Endothelial cell of umbilical vein (primary cell): ENCODE measurements around the gene C12orf42. TPM values are rescaled to one million over a fixed set of nuclear protein-coding genes. Genes with fewer than 3 reads are reported as not detected.

Experiments
- BruUV-seq: library from RNA; stranded (reverse); fragments of 400-500 nt; replicated peaks from 2 replicates; lab custom pipeline; 2021; lab: Mats Ljungman, UMichigan
- CTCF ChIA-PET: fragments of 300-600, 350-600 bp; sonication (Branson Sonifier 250); formaldehyde crosslinking; loops from one replicate; lab custom pipeline; 2021; ENCODE audit warnings: antibody characterized with exemption, inconsistent platforms; lab: Charles Lee
- POLR2A ChIA-PET: fragments of 300-600, 350-600 bp; sonication (Branson Sonifier 250); formaldehyde crosslinking; loops from one replicate; lab custom pipeline; 2021; ENCODE audit warnings: antibody characterized with exemption, inconsistent platforms; lab: Charles Lee
- DNase-seq: peaks from one replicate; pipeline ENCODE4 v3.0.0-alpha.2; 2011; ENCODE audit warnings: low read depth, low spot score
- FAIRE-seq: peaks from 2 replicates; lab custom pipeline; 2011; peaks lifted over from hg19 to GRCh38; lab: Jason Lieb, UNC
- H2AFZ ChIP-seq: 2 replicates; pipeline ENCODE4 v1.6.0; 2012; ENCODE audit warnings: low read depth, low read length, control low read depth, inconsistent platforms
- H3K27ac ChIP-seq: 2 replicates; pipeline ENCODE4 v1.5.1; 2011; ENCODE audit warnings: low read depth, mild to moderate bottlenecking, control low read depth, low read length, moderate library complexity; ENCODE audit not compliant: insufficient read depth
- H3K27me3 ChIP-seq, 2 experiments: 2 replicates each; pipeline versions ENCODE4 v1.6.0 to v1.6.1; 2011; ENCODE audit warnings: low read length in 2 of 2, mixed read lengths in 1 of 2; ENCODE audit not compliant: control insufficient read depth in 2 of 2, insufficient read depth in 2 of 2
- H3K36me3 ChIP-seq, 2 experiments: 2 replicates in 1 of 2; 3 replicates in 1 of 2; pipeline ENCODE4 v1.5.1; 2011; ENCODE audit warnings: low read length in 2 of 2, mild to moderate bottlenecking in 1 of 2, moderate library complexity in 1 of 2; ENCODE audit not compliant: control insufficient read depth in 2 of 2, insufficient read depth in 2 of 2; ENCODE audit errors: extremely low read depth in 1 of 2
- H3K4me1 ChIP-seq: 3 replicates; pipeline ENCODE4 v1.5.1; 2011; ENCODE audit warnings: mild to moderate bottlenecking, low read length; ENCODE audit not compliant: control insufficient read depth, insufficient read depth; ENCODE audit errors: extremely low read depth
- H3K4me2 ChIP-seq: 2 replicates; pipeline ENCODE4 v1.6.1; 2011; ENCODE audit warnings: low read length, control low read depth, mixed read lengths; ENCODE audit not compliant: insufficient read depth
- H3K4me3 ChIP-seq, 3 experiments: fragments of 200-600 bp in 1 of 3; sonication (generic), shearing (Covaris generic) in 1 of 3; replicated peaks in 1 of 3; 2 replicates each; pipeline ENCODE4 v1.5.1; 2011 to 2016; ENCODE audit warnings: control low read depth in 3 of 3, low read length in 3 of 3, mild to moderate bottlenecking in 2 of 3, inconsistent platforms in 1 of 3, low read depth in 1 of 3, moderate library complexity in 1 of 3; ENCODE audit not compliant: insufficient read depth in 1 of 3
- H3K79me2 ChIP-seq: 2 replicates; pipeline ENCODE4 v1.6.0; 2012; ENCODE audit warnings: low read length, inconsistent platforms; ENCODE audit not compliant: control insufficient read depth, insufficient read depth
- H3K9ac ChIP-seq: replicated peaks from 2 replicates; pipeline ENCODE3; 2011; ENCODE audit warnings: low read length, control low read depth; ENCODE audit not compliant: insufficient read depth; ENCODE audit errors: extremely low read depth
- H3K9me1 ChIP-seq: replicated peaks from 3 replicates; pipeline ENCODE4 v1.6.0; 2011; ENCODE audit warnings: mild to moderate bottlenecking, low read length; ENCODE audit not compliant: control insufficient read depth, insufficient read depth; ENCODE audit errors: extremely low read depth
- H3K9me3 ChIP-seq: replicated peaks from 2 replicates; pipeline ENCODE4 v1.5.1; 2012; ENCODE audit warnings: low read length, inconsistent platforms; ENCODE audit not compliant: control insufficient read depth, insufficient read depth
- H4K20me1 ChIP-seq: replicated peaks from 2 replicates; pipeline ENCODE3; 2011; ENCODE audit warnings: mild to moderate bottlenecking, low read length; ENCODE audit not compliant: control insufficient read depth, insufficient read depth; ENCODE audit errors: extremely low read depth
- GATA2 ChIP-seq: IDR thresholded peaks from 2 replicates; pipeline ENCODE4 v1.7.0; 2011; ENCODE audit warnings: low read depth, mild to moderate bottlenecking, moderate library complexity, mixed read lengths, low read length; ENCODE audit not compliant: insufficient read length, insufficient read depth
- JUN ChIP-seq: IDR thresholded peaks from 2 replicates; pipeline ENCODE4 v1.6.1; 2011; ENCODE audit warnings: borderline replicate concordance, low read depth; ENCODE audit not compliant: insufficient read length, insufficient read depth
- MYC ChIP-seq: IDR thresholded peaks from one replicate; pipeline ENCODE4 v1.6.1; 2011; ENCODE audit warnings: mild to moderate bottlenecking, low read depth, low read length
- POLR2A ChIP-seq: IDR thresholded peaks from 2 replicates; pipeline ENCODE4 v1.6.1; 2012; ENCODE audit warnings: low read depth, mild to moderate bottlenecking, control low read depth, low read length
- POLR2AphosphoS5 ChIP-seq: IDR thresholded peaks from 2 replicates; pipeline ENCODE4 v1.6.1; 2012; ENCODE audit warnings: low read depth, mild to moderate bottlenecking, control low read depth, low read length, moderate library complexity; ENCODE audit not compliant: insufficient read depth
- dilution Hi-C: fragments of 300-500 bp; cut with MboI; formaldehyde crosslinking; loops from one replicate; pipeline ENCODE4 v1.15.0; 2019; ENCODE audit warnings: low sequenced_read_pairs; ENCODE audit not compliant: extremely low pct_ligation_motif_present
- intact Hi-C: fragments of 100-400 bp; cut with micrococcal nuclease; formaldehyde crosslinking; loops from one replicate; pipeline ENCODE4 v1.10.0; 2022
- polyA plus RNA-seq, 4 experiments: library from polyadenylated mRNA; depleted of rRNA in 3 of 4; stranded (reverse) in 3 of 4; unstranded in 1 of 4; fragments of >200 nt; gene quantifications; 2 replicates each; pipeline versions ENCODE4 v1.2.1 to v1.2.3, GENCODE V29; 2011 to 2012; ENCODE audit warnings: missing spikeins in 1 of 4
- total RNA-seq: library from RNA; stranded (reverse); gene quantifications from 2 replicates; pipeline ENCODE4 v1.2.3, GENCODE V29; 2021
- TF ChIP-seq, protein P1 (sequence below), 2 donors: IDR thresholded peaks; 1 replicate in 1 of 2; 2 replicates in 1 of 2; pipeline ENCODE4 v1.5.1; 2011; ENCODE audit warnings: low read length in 2 of 2, mild to moderate bottlenecking in 2 of 2, moderate library complexity in 2 of 2, control low read depth in 1 of 2, inconsistent platforms in 1 of 2, low read depth in 1 of 2; ENCODE audit not compliant: insufficient read depth in 1 of 2; ENCODE audit errors: extremely low read depth in 1 of 2
- TF ChIP-seq, protein P2 (sequence below): IDR thresholded peaks from 2 replicates; pipeline ENCODE4 v1.6.1; 2011; ENCODE audit not compliant: insufficient read depth, insufficient read length

Gene C12orf42
- total and polyA plus RNA-seq, 2 donors (not counting 3 experiments of a cell fraction or from before 2014, with no cell fraction given): not detected

DNA sequence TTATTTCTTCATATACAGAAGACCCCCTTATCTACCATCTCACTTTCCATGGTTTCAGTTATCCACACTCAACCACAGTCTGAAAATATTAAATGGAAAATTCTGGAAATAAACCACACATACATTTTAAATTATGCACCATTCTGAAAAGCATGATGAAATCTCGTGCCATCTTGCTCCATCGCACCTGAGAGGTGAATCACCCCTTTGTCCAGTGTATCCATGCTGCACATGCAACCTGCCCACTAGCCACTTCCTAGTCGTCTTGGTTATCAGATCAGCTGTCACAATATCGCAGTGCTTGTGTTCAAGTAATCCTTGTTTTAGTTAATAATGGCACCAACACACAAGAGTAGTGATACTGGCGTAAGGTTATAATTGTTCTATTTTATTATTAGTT is 145.7 kb downstream of the C12orf42 start:
- TF ChIP-seq GATA2 (no peak), MYC (no peak), POLR2A (no peak), POLR2AphosphoS5 (no peak), JUN (no peak)
- TF ChIP-seq, protein P1, sequence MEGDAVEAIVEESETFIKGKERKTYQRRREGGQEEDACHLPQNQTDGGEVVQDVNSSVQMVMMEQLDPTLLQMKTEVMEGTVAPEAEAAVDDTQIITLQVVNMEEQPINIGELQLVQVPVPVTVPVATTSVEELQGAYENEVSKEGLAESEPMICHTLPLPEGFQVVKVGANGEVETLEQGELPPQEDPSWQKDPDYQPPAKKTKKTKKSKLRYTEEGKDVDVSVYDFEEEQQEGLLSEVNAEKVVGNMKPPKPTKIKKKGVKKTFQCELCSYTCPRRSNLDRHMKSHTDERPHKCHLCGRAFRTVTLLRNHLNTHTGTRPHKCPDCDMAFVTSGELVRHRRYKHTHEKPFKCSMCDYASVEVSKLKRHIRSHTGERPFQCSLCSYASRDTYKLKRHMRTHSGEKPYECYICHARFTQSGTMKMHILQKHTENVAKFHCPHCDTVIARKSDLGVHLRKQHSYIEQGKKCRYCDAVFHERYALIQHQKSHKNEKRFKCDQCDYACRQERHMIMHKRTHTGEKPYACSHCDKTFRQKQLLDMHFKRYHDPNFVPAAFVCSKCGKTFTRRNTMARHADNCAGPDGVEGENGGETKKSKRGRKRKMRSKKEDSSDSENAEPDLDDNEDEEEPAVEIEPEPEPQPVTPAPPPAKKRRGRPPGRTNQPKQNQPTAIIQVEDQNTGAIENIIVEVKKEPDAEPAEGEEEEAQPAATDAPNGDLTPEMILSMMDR (IDR thresholded peaks at IDR 0.05; ENCODE audit: extremely low read depth in 1 of 2, insufficient read depth in 1 of 2, low read depth in 1 of 2, low read length in 2 of 2): no peak
- TF ChIP-seq, protein P2, sequence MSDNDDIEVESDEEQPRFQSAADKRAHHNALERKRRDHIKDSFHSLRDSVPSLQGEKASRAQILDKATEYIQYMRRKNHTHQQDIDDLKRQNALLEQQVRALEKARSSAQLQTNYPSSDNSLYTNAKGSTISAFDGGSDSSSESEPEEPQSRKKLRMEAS: no peak
- BruUV-seq: no TSS peak
- intact Hi-C loops: no loop called here

More for the DNA sequence above, 145.7 kb downstream of the C12orf42 start:
- H3K27ac ChIP-seq: no peak overlapping the region
- H3K4me1 ChIP-seq: no peaks in the 10 kb centered on the region
- H2AFZ ChIP-seq: no peak overlapping the region
- no peaks in the 10 kb centered on the region for H3K79me2 ChIP-seq
- no peak overlapping the region for H3K9ac ChIP-seq
- CTCF ChIA-PET: no interaction called here
- no peak for FAIRE-seq
- POLR2A ChIA-PET: no interaction called here
- H4K20me1 ChIP-seq: no peaks in the 10 kb centered on the region
- DNase-seq: no peak
- no peak overlapping the region for H3K4me3 ChIP-seq
- dilution Hi-C loops: no loop called here
- no peaks in the 10 kb centered on the region for H3K27me3 ChIP-seq
- no peaks in the 10 kb centered on the region for H3K9me1 ChIP-seq
- no peak overlapping the region for H3K4me2 ChIP-seq
- peaks cover 2% of the 10 kb centered on the region for H3K9me3 ChIP-seq
- H3K36me3 ChIP-seq: no peaks in the 10 kb centered on the region
